Measurements from ENCODE around the gene SLC6A19. TPM values are rescaled to one million over a fixed set of nuclear protein-coding genes. Genes with fewer than 3 reads are reported as not detected.
A peak's percentile ranks its signal among the peaks of the same experiment; 100 is the strongest.

The SLC6A19 gene
- total RNA-seq, 1 experiment from 2014 or later = not detected

DNA sequence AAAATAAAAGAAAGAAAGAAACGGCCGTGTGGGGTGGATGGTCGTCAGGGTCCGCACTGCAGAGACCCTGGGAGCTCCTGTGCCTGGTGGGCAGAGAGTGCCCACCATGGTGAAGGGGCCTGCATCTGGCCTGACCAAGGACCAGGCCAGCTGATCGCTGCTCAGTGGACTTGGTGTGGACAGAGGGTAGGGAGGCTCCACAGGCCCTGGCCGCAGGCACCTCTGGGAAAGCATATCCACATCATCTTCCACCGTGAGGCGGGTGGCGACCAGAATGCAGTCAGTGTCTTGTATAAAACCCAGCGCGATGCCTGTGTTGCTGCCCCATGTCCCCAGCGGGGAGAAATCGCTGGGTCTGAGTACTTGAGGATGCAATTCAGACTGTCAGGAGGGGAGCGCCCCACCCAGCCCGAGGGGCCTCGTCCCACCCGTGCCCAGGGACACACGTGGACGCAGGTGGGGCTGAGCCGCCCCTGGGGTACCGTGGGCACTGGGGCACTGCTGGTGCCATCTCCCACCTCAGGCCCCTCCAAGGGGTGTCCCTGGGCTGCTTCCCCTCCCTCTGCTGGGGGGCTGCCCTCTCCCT lies 27.8 kb upstream of the SLC6A19 start:
- ChIA-PET CTCF (interaction anchor here (0.6 to 1.5 kb wide), 11 partner anchors 9 to 354 kb away, joined by 3 to 18 read pairs (median 5); partner anchors contain the start of gene BRD9), POLR2A (ENCODE audit: low non-redundant PET) (interaction anchor here (0.5 to 0.6 kb wide), 2 partner anchors 47 to 874 kb away, joined by 3 read pairs; no protein-coding TSS in a partner anchor)
- no TSS peak for BruUV-seq (replicated peaks)
- Histone ChIP-seq H3K27ac (ENCODE audit: low read depth, low read length, poor library complexity, severe bottlenecking) (no peak overlapping the region), H3K9me3 (ENCODE audit: low read depth, low read length, poor library complexity, severe bottlenecking) (no peaks in the 10 kb centered on the region), H3K4me3 (ENCODE audit: low read depth, low read length, poor library complexity, severe bottlenecking) (no peak overlapping the region), H3K27me3 (replicated peaks; ENCODE audit: insufficient read depth, low read depth, low read length, poor library complexity) (no peaks in the 10 kb centered on the region), H3K36me3 (ENCODE audit: insufficient read depth, low read length, poor library complexity, severe bottlenecking) (no peaks in the 10 kb centered on the region), H3K4me1 (ENCODE audit: insufficient read depth, low read length, poor library complexity, severe bottlenecking) (peaks cover 5% of the 10 kb centered on the region)
- TF ChIP-seq, protein P1, sequence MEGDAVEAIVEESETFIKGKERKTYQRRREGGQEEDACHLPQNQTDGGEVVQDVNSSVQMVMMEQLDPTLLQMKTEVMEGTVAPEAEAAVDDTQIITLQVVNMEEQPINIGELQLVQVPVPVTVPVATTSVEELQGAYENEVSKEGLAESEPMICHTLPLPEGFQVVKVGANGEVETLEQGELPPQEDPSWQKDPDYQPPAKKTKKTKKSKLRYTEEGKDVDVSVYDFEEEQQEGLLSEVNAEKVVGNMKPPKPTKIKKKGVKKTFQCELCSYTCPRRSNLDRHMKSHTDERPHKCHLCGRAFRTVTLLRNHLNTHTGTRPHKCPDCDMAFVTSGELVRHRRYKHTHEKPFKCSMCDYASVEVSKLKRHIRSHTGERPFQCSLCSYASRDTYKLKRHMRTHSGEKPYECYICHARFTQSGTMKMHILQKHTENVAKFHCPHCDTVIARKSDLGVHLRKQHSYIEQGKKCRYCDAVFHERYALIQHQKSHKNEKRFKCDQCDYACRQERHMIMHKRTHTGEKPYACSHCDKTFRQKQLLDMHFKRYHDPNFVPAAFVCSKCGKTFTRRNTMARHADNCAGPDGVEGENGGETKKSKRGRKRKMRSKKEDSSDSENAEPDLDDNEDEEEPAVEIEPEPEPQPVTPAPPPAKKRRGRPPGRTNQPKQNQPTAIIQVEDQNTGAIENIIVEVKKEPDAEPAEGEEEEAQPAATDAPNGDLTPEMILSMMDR (conservative IDR thresholded peaks at IDR 0.05; ENCODE audit: low read depth, low read length) = no peak
- no peak for TF ChIP-seq EZH2 (IDR thresholded peaks at IDR 0.05; ENCODE audit: borderline replicate concordance, low read depth, low read length, poor library complexity, severe bottlenecking)
- DNase-seq (ENCODE audit: low spot score) = no peak
- intact Hi-C loops (cut with micrococcal nuclease; ENCODE audit: unreplicated experiment) = no loop called here

DNA sequence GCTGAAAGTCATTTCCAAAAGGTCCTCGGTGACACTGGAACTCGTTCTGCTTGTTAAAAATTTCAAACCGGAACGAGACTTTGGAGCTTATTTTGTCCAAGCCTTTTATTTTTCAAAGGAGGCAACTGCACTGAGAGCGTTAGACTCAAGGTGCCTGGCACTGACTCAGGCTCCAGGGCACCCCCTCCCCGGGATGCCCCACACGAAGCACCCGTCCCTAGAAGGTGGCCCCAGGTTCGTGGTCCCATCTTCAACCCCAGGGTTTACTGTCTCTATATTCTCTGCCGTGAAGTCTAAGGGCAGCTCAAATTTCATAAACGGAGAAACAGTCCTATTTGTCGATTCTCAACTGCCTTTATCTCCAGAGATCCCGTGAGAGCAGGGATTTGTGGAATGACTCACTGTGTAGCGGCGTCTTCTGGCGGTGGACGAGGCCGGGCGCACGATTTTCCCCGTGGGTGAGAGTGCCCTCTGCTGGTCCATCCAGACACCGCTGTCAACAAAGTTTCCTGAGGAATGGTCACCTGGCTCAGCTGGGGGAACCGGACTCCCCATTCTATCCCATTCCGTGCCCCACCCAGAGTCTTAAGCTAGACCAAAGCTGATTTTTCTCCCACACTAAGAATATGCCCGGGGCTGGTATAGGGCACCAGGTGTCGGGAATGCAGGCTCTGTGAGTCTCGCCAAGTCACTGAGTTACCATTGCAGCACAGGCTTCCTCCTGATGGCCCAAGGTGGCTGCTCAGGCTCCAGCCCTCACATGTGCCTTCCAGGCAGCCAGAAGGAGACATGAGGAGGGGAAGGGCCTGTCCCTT lies 27.1 kb upstream of the SLC6A19 start:
- Histone ChIP-seq H3K27ac (ENCODE audit: low read depth, low read length, poor library complexity, severe bottlenecking) (no peak overlapping the region), H3K27me3 (replicated peaks; ENCODE audit: insufficient read depth, low read depth, low read length, poor library complexity) (no peaks in the 10 kb centered on the region), H3K4me3 (ENCODE audit: low read depth, low read length, poor library complexity, severe bottlenecking) (no peak overlapping the region), H3K9me3 (ENCODE audit: low read depth, low read length, poor library complexity, severe bottlenecking) (no peaks in the 10 kb centered on the region), H3K36me3 (ENCODE audit: insufficient read depth, low read length, poor library complexity, severe bottlenecking) (no peaks in the 10 kb centered on the region), H3K4me1 (ENCODE audit: insufficient read depth, low read length, poor library complexity, severe bottlenecking) (peaks cover 5% of the 10 kb centered on the region)
- BruUV-seq (replicated peaks) = no TSS peak
- DNase-seq (ENCODE audit: low spot score) = peak; percentile 95
- POLR2A ChIA-PET (ENCODE audit: low non-redundant PET) = interaction anchor here (0.5 kb wide), 1 partner anchor 875 kb away, joined by 3 read pairs; no protein-coding TSS in a partner anchor
- intact Hi-C loops (cut with micrococcal nuclease; ENCODE audit: unreplicated experiment) = no loop called here
- CTCF ChIA-PET = interaction anchor here (0.6 to 1.5 kb wide), 12 partner anchors 10 to 353 kb away, joined by 3 to 18 read pairs (median 5); partner anchors contain the start of gene BRD9
- TF ChIP-seq, protein P1 (conservative IDR thresholded peaks at IDR 0.05; ENCODE audit: low read depth, low read length) = peak; percentile 93
- TF ChIP-seq EZH2 (IDR thresholded peaks at IDR 0.05; ENCODE audit: borderline replicate concordance, low read depth, low read length, poor library complexity, severe bottlenecking) = no peak

DNA sequence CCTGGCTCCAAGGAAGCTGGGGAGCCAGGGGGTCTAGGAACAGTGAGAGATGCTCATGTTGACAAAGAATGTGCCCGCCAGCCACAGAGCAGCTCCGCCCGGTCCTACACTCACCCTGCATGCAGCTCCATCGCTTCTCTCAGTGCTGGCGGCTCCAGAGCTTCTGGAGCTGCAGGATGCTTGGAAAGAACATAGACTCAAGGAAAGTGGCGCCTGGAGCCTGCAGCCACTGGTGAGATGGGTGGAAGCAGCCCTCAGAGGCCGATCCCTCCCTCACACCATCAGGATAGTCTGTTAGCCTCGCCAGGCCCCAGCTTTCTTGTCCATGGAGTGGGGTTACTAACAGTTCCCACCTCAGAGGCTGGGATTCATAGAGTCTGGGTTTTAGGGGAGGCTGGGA lies 26.4 kb upstream of the SLC6A19 start:
- ChIA-PET CTCF (interaction anchor here (0.6 to 1.5 kb wide), 5 partner anchors 56 to 251 kb away, joined by 4 to 14 read pairs (median 5); no protein-coding TSS in a partner anchor), POLR2A (ENCODE audit: low non-redundant PET) (no interaction called here)
- BruUV-seq (replicated peaks) = no TSS peak
- TF ChIP-seq EZH2 (IDR thresholded peaks at IDR 0.05; ENCODE audit: borderline replicate concordance, low read depth, low read length, poor library complexity, severe bottlenecking) = no peak
- TF ChIP-seq, protein P1 (conservative IDR thresholded peaks at IDR 0.05; ENCODE audit: low read depth, low read length) = no peak
- Histone ChIP-seq H3K4me3 (ENCODE audit: low read depth, low read length, poor library complexity, severe bottlenecking) (no peak overlapping the region), H3K4me1 (ENCODE audit: insufficient read depth, low read length, poor library complexity, severe bottlenecking) (peaks cover 5% of the 10 kb centered on the region), H3K36me3 (ENCODE audit: insufficient read depth, low read length, poor library complexity, severe bottlenecking) (no peaks in the 10 kb centered on the region), H3K27ac (ENCODE audit: low read depth, low read length, poor library complexity, severe bottlenecking) (no peak overlapping the region), H3K9me3 (ENCODE audit: low read depth, low read length, poor library complexity, severe bottlenecking) (no peaks in the 10 kb centered on the region), H3K27me3 (replicated peaks; ENCODE audit: insufficient read depth, low read depth, low read length, poor library complexity) (no peaks in the 10 kb centered on the region)
- intact Hi-C loops (cut with micrococcal nuclease; ENCODE audit: unreplicated experiment) = no loop called here
- DNase-seq (ENCODE audit: low spot score) = no peak

Data from A673 (cell line).